HepG2 (cell line): ENCODE measurements around the gene FABP1. TPM values are rescaled to one million over a fixed set of nuclear protein-coding genes. Genes with fewer than 3 reads are reported as not detected.

Experiments
- ATAC-seq: fragments of 200-7000 bp; cut with Tn5 transposase; 3 replicates; pipeline ENCODE4 v1.9.1; 2020; ENCODE audit warnings: mild to moderate bottlenecking, moderate library complexity
- BruUV-seq: library from RNA; stranded (reverse); fragments of 400-500 nt; replicated peaks from 2 replicates; lab custom pipeline; 2021; lab: Mats Ljungman, UMichigan
- CTCF ChIA-PET: fragments of 300-600 bp; formaldehyde crosslinking; extraction: SDS; loops from one replicate; lab custom pipeline; 2021; ENCODE audit warnings: low total read pairs, inconsistent platforms, low intra/inter-chr PET ratio; lab: Yijun Ruan, JAX
- POLR2A ChIA-PET: fragments of 350-600 bp; sonication (Branson Sonifier 250); formaldehyde crosslinking; loops from one replicate; lab custom pipeline; 2020; ENCODE audit warnings: antibody characterized with exemption, inconsistent platforms; lab: Yijun Ruan, JAX
- DNase-seq: peaks from one replicate; pipeline ENCODE4 v3.0.0-alpha.2; 2015; ENCODE audit warnings: low spot score
- FAIRE-seq: peaks from 3 replicates; lab custom pipeline; 2011; peaks lifted over from hg19 to GRCh38; lab: Jason Lieb, UNC
- H2AFZ ChIP-seq: one replicate; pipeline ENCODE4 v1.6.1; 2011; ENCODE audit warnings: low read length, inconsistent platforms
- H3K27ac ChIP-seq: fragments of 300-600 bp; 3 replicates; pipeline ENCODE4 v1.8.0; 2011; ENCODE audit warnings: mixed run types, mild to moderate bottlenecking, mixed read lengths, low read length, inconsistent platforms; ENCODE audit not compliant: insufficient read depth; ENCODE audit errors: extremely low read length
- H3K27me3 ChIP-seq, 2 experiments: fragments of 200-600 bp in 1 of 2; 2 replicates in 1 of 2; 3 replicates in 1 of 2; pipeline versions ENCODE4 v1.6.0 to v1.8.0; 2011; ENCODE audit warnings: low read length in 2 of 2, mild to moderate bottlenecking in 2 of 2, moderate library complexity in 2 of 2, inconsistent platforms in 1 of 2; ENCODE audit not compliant: insufficient read depth in 2 of 2, control insufficient read depth in 1 of 2
- H3K36me3 ChIP-seq, 2 experiments: fragments of 200-600 bp in 1 of 2; replicated peaks in 1 of 2; 2 replicates in 1 of 2; 3 replicates in 1 of 2; pipeline versions ENCODE4 v1.5.1 to v1.8.0; 2011; ENCODE audit warnings: low read length in 2 of 2, inconsistent platforms in 1 of 2; ENCODE audit not compliant: insufficient read depth in 2 of 2, control insufficient read depth in 1 of 2
- H3K4me1 ChIP-seq: 2 replicates; pipeline ENCODE4 v1.5.1; 2012; ENCODE audit warnings: low read length, inconsistent platforms; ENCODE audit not compliant: insufficient read depth
- H3K4me2 ChIP-seq: 2 replicates; pipeline ENCODE4 v1.6.0; 2011; ENCODE audit warnings: low read depth, low read length, inconsistent platforms
- H3K4me3 ChIP-seq, 3 experiments: fragments of 200-600 bp in 1 of 3; sonication (generic), shearing (Covaris generic) in 1 of 3; replicated peaks in 1 of 3; 2 replicates each; pipeline ENCODE4 v1.5.1; 2011 to 2016; ENCODE audit warnings: low read length in 3 of 3, inconsistent platforms in 2 of 3, low read depth in 2 of 3, mild to moderate bottlenecking in 2 of 3, control low read depth in 1 of 3, mixed read lengths in 1 of 3; ENCODE audit not compliant: insufficient read depth in 1 of 3
- H3K79me2 ChIP-seq: one replicate; pipeline ENCODE4 v1.6.1; 2011; ENCODE audit warnings: low read length, inconsistent platforms; ENCODE audit not compliant: insufficient read depth
- H3K9ac ChIP-seq: 2 replicates; pipeline ENCODE4 v1.6.0; 2011; ENCODE audit warnings: mild to moderate bottlenecking, low read depth, low read length, inconsistent platforms; ENCODE audit not compliant: insufficient read depth
- H3K9me3 ChIP-seq: 2 replicates; pipeline ENCODE4 v1.5.1; 2012; ENCODE audit warnings: mild to moderate bottlenecking, low read length
- H4K20me1 ChIP-seq: 2 replicates; pipeline ENCODE4 v1.6.0; 2011; ENCODE audit warnings: inconsistent platforms, mild to moderate bottlenecking, low read length, moderate library complexity; ENCODE audit not compliant: insufficient read depth
- CBX1 ChIP-seq: IDR thresholded peaks from one replicate; pipeline ENCODE4 v1.6.1; 2016; ENCODE audit warnings: antibody characterized with exemption, low read depth
- MAFG ChIP-seq: sonication (generic); formaldehyde crosslinking; IDR thresholded peaks from 2 replicates; pipeline ENCODE4 v1.5.1; 2020; ENCODE audit warnings: mild to moderate bottlenecking, missing genetic modification reagents
- MTA3 ChIP-seq: sonication (generic); formaldehyde crosslinking; IDR thresholded peaks from 2 replicates; pipeline ENCODE4 v1.4.0; 2020; ENCODE audit warnings: missing genetic modification reagents
- NONO ChIP-seq, 2 experiments: fragments of 450-650 bp in 1 of 2; sonication (generic) in 1 of 2; formaldehyde crosslinking in 1 of 2; IDR thresholded peaks in 1 of 2; conservative IDR thresholded peaks in 1 of 2; 2 replicates each; pipeline versions ENCODE4 v1.6.1 to v1.8.0; 2017 to 2022; ENCODE audit warnings: mild to moderate bottlenecking in 1 of 2, missing genetic modification reagents in 1 of 2, moderate library complexity in 1 of 2
- PHF5A ChIP-seq: IDR thresholded peaks from one replicate; pipeline ENCODE4 v1.6.1; 2018; ENCODE audit warnings: low read depth, missing genetic modification reagents; ENCODE audit not compliant: unreplicated experiment
- RFXAP ChIP-seq: sonication (generic); formaldehyde crosslinking; IDR thresholded peaks from 2 replicates; pipeline ENCODE4 v1.4.0; 2020; ENCODE audit warnings: missing genetic modification reagents, borderline replicate concordance
- TBP ChIP-seq: sonication (generic); formaldehyde crosslinking; IDR thresholded peaks from 2 replicates; pipeline ENCODE4 v1.5.0; 2020; ENCODE audit warnings: missing genetic modification reagents
- ZEB1 ChIP-seq: IDR thresholded peaks from 2 replicates; pipeline ENCODE4 v1.6.1; 2012; ENCODE audit warnings: mild to moderate bottlenecking, low read depth, inconsistent platforms; ENCODE audit not compliant: insufficient replicate concordance
- ZNF136 ChIP-seq: sonication (generic); formaldehyde crosslinking; IDR thresholded peaks from 2 replicates; pipeline ENCODE4 v1.8.1; 2022; ENCODE audit warnings: low read depth, mild to moderate bottlenecking, moderate library complexity, missing genetic modification reagents
- ZNF317 ChIP-seq: sonication (generic); formaldehyde crosslinking; IDR thresholded peaks from 2 replicates; pipeline ENCODE4 v1.5.0; 2020; ENCODE audit warnings: mild to moderate bottlenecking, missing genetic modification reagents
- ZNF432 ChIP-seq: sonication (generic); formaldehyde crosslinking; IDR thresholded peaks from 2 replicates; pipeline ENCODE4 v1.5.0; 2020; ENCODE audit warnings: missing genetic modification reagents, mild to moderate bottlenecking, borderline replicate concordance
- ZSCAN30 ChIP-seq: sonication (generic); formaldehyde crosslinking; IDR thresholded peaks from 2 replicates; pipeline ENCODE4 v1.5.0; 2020; ENCODE audit warnings: mild to moderate bottlenecking, missing genetic modification reagents
- WGBS: methylation state at CpG from one replicate; pipeline ENCODE4 v1.1.6; 2017; ENCODE audit warnings: low lambda C conversion rate; 5-methylcytosine and 5-hydroxymethylcytosine counted together
- in situ Hi-C: cut with HindIII; loops from 2 replicates; pipeline ENCODE4 v1.10.0; 2017; ENCODE audit warnings: low pct_unique_long_range_greater_than_20kb; ENCODE audit not compliant: extremely low pct_ligation_motif_present
- intact Hi-C: fragments of 100-400 bp; cut with micrococcal nuclease; formaldehyde crosslinking; loops from one replicate; pipeline ENCODE4 v1.10.0; 2022; ENCODE audit not compliant: unreplicated experiment
- polyA plus RNA-seq, 8 experiments: library from polyadenylated mRNA; depleted of rRNA in 3 of 8; stranded (reverse) in 7 of 8; unstranded in 1 of 8; fragments of >200 nt; fragmentation: Illumina TruSeq in 4 of 8; extraction: Trizol in 4 of 8; gene quantifications; 2 replicates each; pipeline versions ENCODE4 v1.2.1 to v1.2.3, GENCODE V29; 2011 to 2016; ENCODE audit warnings: low read depth in 4 of 8, missing spikeins in 1 of 8, mixed read lengths in 1 of 8; ENCODE audit not compliant: insufficient read depth in 1 of 8
- total RNA-seq, 5 experiments: library from RNA; depleted of rRNA; stranded (reverse); fragments of >200 nt; fragmentation: Illumina TruSeq; extraction: Trizol; gene quantifications; 2 replicates each; pipeline ENCODE4 v1.2.3, GENCODE V29; 2016; ENCODE audit warnings: low read depth in 1 of 5
- TF ChIP-seq, protein P1 (sequence below): sonication (generic); formaldehyde crosslinking; IDR thresholded peaks from 2 replicates; pipeline ENCODE4 v1.5.0; 2020; ENCODE audit warnings: mild to moderate bottlenecking, missing genetic modification reagents
- TF ChIP-seq, protein P2 (sequence below): sonication (generic); formaldehyde crosslinking; conservative IDR thresholded peaks from 2 replicates; pipeline ENCODE4 v1.4.0; 2020; ENCODE audit warnings: missing genetic modification reagents
- TF ChIP-seq, protein P3 (sequence below): sonication (generic); formaldehyde crosslinking; IDR thresholded peaks from 2 replicates; pipeline ENCODE4 v1.8.0; 2022; ENCODE audit warnings: missing genetic modification reagents, mild to moderate bottlenecking, borderline replicate concordance

Gene FABP1
- total and polyA plus RNA-seq, 2 of the 13 experiments (the other 11 are each of a cell fraction or from before 2014, with no cell fraction given), result 644 to 1,608 TPM

DNA sequence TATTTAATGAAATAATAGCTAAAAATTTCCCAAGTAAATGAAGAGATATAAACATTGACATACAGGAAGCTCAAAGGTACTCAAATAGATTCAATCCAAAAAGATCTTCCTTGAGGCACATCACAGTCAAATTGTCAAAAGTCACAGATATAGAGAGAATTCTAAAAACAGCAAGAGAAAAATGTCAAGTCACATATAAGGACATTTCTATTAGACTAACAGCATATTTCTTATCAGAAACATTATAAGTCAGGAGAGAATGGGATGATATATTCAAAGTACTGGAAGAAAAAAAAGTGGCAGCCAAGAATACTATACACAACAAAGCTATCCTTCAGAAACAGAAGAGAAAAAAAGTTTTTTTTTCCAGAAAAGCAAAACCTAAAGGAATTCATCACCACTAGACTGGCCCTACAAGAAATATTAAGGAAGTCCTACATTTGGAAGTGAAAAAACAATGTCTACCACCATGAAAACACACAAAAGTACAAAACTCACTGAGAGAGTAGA is 21.1 kb upstream of the FABP1 start:
- H3K4me1 ChIP-seq, result peaks cover 38% of the 10 kb centered on the region
- H3K27ac ChIP-seq, result no peak overlapping the region
- H3K27me3 ChIP-seq, result no peaks in the 10 kb centered on the region; a peak in 1 of 5 replicates
- in situ Hi-C loops, result no loop called here
- H3K9me3 ChIP-seq, result peaks cover 38% of the 10 kb centered on the region
- no peak overlapping the region for H3K9ac ChIP-seq
- TF ChIP-seq ZEB1 (no peak), ZNF317 (CRISPR knock-in tag) (peak; percentile 97), ZNF136 (CRISPR knock-in tag) (peak; percentile 93; the same call in 1 of the 2 replicates)
- BruUV-seq, result no TSS peak
- no peaks in the 10 kb centered on the region for H4K20me1 ChIP-seq
- no peaks in the 10 kb centered on the region for H3K79me2 ChIP-seq
- H3K4me2 ChIP-seq, result no peak overlapping the region
- CTCF ChIA-PET, result no interaction called here
- H2AFZ ChIP-seq, result no peak overlapping the region
- FAIRE-seq (no peak), ATAC-seq (no peak), DNase-seq (no peak)
- intact Hi-C loops, result no loop called here
- H3K4me3 ChIP-seq, result no peak overlapping the region
- no peaks in the 10 kb centered on the region for H3K36me3 ChIP-seq
- POLR2A ChIA-PET, result no interaction called here

DNA sequence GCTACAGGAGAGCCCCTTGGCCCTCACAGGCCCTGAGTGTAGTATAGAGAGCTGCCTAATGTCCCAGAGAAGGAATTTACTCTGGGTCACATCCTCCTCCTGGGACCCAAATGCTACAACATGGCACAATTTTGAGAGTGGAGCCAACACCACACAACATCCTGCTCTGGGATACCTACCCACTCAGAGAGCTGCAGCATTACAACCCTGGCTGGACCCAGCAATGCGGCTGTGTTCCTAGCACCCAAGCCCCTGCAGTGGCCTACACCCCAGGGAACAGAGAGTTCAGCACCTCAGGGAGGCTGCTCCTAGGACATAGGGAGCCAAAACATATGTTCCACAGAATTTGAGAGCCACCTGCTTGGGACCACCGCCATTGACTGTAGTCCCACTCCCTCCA is 19.3 kb upstream of the FABP1 start:
- H3K27ac ChIP-seq, result no peak overlapping the region
- in situ Hi-C loops, result no loop called here
- CTCF ChIA-PET, result no interaction called here
- no peak for TF ChIP-seq ZNF432
- TF ChIP-seq PHF5A (CRISPR knock-in tag), result no peak
- no peak for TF ChIP-seq CBX1
- TF ChIP-seq RFXAP (CRISPR knock-in tag), result no peak
- TF ChIP-seq NONO (IDR thresholded peaks at IDR 0.05), result no peak
- TF ChIP-seq NONO (CRISPR knock-in tag; conservative IDR thresholded peaks at IDR 0.05), result no peak
- TF ChIP-seq MAFG (CRISPR knock-in tag), result no peak
- TF ChIP-seq MTA3 (CRISPR knock-in tag), result no peak
- TF ChIP-seq, protein P1, sequence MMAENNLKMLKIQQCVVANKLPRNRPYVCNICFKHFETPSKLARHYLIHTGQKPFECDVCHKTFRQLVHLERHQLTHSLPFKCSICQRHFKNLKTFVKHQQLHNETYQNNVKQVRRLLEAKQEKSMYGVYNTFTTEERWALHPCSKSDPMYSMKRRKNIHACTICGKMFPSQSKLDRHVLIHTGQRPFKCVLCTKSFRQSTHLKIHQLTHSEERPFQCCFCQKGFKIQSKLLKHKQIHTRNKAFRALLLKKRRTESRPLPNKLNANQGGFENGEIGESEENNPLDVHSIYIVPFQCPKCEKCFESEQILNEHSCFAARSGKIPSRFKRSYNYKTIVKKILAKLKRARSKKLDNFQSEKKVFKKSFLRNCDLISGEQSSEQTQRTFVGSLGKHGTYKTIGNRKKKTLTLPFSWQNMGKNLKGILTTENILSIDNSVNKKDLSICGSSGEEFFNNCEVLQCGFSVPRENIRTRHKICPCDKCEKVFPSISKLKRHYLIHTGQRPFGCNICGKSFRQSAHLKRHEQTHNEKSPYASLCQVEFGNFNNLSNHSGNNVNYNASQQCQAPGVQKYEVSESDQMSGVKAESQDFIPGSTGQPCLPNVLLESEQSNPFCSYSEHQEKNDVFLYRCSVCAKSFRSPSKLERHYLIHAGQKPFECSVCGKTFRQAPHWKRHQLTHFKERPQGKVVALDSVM, result no peak
- no peak for TF ChIP-seq TBP (CRISPR knock-in tag)
- no peak for TF ChIP-seq ZSCAN30 (CRISPR knock-in tag)
- TF ChIP-seq, protein P2, sequence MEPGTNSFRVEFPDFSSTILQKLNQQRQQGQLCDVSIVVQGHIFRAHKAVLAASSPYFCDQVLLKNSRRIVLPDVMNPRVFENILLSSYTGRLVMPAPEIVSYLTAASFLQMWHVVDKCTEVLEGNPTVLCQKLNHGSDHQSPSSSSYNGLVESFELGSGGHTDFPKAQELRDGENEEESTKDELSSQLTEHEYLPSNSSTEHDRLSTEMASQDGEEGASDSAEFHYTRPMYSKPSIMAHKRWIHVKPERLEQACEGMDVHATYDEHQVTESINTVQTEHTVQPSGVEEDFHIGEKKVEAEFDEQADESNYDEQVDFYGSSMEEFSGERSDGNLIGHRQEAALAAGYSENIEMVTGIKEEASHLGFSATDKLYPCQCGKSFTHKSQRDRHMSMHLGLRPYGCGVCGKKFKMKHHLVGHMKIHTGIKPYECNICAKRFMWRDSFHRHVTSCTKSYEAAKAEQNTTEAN, result no peak
- TF ChIP-seq, protein P3, sequence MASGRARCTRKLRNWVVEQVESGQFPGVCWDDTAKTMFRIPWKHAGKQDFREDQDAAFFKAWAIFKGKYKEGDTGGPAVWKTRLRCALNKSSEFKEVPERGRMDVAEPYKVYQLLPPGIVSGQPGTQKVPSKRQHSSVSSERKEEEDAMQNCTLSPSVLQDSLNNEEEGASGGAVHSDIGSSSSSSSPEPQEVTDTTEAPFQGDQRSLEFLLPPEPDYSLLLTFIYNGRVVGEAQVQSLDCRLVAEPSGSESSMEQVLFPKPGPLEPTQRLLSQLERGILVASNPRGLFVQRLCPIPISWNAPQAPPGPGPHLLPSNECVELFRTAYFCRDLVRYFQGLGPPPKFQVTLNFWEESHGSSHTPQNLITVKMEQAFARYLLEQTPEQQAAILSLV (CRISPR knock-in tag), result 0 out of 2 replicates have a peak, but pooled peaks have one; percentile 33

More for the DNA sequence above, 19.3 kb upstream of the FABP1 start:
- peak; percentile 74 for ATAC-seq
- no peak overlapping the region for H2AFZ ChIP-seq
- no peaks in the 10 kb centered on the region for H3K27me3 ChIP-seq
- no peak overlapping the region for H3K9ac ChIP-seq
- 100% methylated on average over 2 of the region's 2 CpGs for WGBS
- H3K4me2 ChIP-seq, result no peak overlapping the region
- no peaks in the 10 kb centered on the region for H4K20me1 ChIP-seq
- BruUV-seq, result no TSS peak
- H3K9me3 ChIP-seq, result peaks cover 42% of the 10 kb centered on the region
- POLR2A ChIA-PET, result interaction anchor here (0.9 to 1.8 kb wide), 4 partner anchors 16 to 93 kb away, joined by 3 to 9 read pairs (median 6); partner anchors contain the start of gene FABP1
- no peaks in the 10 kb centered on the region for H3K79me2 ChIP-seq
- peaks cover 40% of the 10 kb centered on the region for H3K4me1 ChIP-seq
- DNase-seq, result no peak
- no peak overlapping the region for H3K4me3 ChIP-seq
- intact Hi-C loops, result no loop called here
- no peak for FAIRE-seq
- H3K36me3 ChIP-seq, result no peaks in the 10 kb centered on the region
